GM21723 (cell line): ENCODE results near the gene PCDHGA12.
"Not testable (repeated sequence)": the region's sequence is repeated elsewhere in the genome, so short reads cannot be mapped to it uniquely, and the experiment has no call there.

ENCODE experiments used
- ATAC-seq: cut with Tn5 transposase; IDR thresholded peaks from one replicate; pipeline ENCODE4 v1.9.1; 2021; ENCODE audit warnings: mild to moderate bottlenecking, moderate library complexity; ENCODE audit not compliant: unreplicated experiment

The PCDHGA12 gene

GRCh38 chr5:141407790-141408505, 22.4 kb upstream of the PCDHGA12 start, which contains the start of gene PCDHGB6:
PCDHGB6 (plus strand) TSS chr5:141408021; CDS start chr5:141408203, 182 bp downstream.
- not testable (repeated sequence) for ATAC-seq

DNA sequence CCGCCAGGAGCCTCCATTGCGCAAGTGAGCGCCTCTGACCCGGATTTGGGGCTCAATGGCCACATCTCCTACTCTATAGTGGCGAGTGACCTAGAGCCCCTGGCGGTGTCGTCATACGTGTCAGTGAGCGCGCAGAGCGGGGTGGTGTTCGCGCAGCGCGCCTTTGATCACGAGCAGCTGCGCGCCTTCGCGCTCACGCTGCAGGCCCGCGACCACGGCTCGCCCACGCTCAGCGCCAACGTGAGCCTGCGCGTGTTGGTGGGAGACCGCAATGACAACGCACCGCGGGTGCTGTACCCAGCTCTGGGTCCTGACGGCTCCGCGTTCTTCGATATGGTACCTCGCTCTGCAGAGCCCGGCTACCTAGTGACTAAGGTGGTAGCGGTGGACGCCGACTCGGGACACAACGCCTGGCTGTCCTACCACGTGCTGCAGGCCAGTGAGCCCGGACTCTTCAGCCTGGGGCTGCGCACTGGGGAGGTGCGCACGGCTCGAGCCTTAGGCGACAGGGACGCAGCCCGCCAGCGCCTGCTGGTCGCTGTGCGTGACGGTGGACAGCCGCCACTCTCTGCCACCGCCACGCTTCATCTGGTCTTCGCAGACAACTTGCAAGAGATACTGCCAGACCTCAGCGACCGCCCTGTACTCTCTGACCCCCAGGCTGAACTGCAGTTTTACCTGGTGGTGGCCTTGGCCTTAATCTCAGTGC, 20.6 kb upstream of the PCDHGA12 start:
- ATAC-seq: no peak

- ATAC-seq: no peak
Observed at GRCh38 chr5:141411575-141411974, 18.7 kb upstream of the PCDHGA12 start.

DNA sequence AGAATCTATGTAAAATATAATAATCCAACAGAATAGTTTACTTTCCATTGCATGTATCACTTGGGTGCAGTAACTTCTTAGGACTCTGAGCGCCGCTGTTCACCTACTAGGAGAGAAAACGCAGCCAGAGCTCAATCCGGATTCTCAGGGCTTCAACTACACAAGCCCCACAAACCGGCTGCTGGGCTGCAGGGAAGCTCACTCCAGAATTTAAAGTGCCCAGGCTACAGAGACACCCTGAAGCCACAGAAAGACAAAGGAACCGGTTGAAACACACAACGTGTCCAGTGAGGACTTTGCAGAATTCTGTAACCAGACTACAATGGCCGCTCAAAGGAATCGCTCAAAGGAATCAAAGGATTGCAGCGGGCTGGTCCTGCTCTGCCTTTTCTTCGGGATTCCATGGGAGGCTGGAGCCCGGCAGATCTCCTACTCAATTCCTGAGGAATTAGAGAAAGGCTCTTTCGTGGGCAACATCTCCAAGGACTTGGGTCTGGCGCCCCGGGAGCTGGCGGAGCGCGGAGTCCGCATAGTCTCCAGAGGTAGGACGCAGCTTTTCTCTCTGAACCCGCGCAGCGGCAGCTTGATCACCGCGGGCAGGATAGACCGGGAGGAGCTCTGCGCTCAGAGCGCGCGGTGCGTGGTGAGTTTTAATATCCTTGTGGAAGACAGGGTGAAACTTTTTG, 17.3 kb upstream of the PCDHGA12 start, which contains the start of gene PCDHGA10:
Gene PCDHGA10 (plus strand): TSS at position 134 of the 686 bp plus-strand sequence. CDS start 189 bp downstream, at position 323.
- peak; percentile 78 for ATAC-seq

DNA sequence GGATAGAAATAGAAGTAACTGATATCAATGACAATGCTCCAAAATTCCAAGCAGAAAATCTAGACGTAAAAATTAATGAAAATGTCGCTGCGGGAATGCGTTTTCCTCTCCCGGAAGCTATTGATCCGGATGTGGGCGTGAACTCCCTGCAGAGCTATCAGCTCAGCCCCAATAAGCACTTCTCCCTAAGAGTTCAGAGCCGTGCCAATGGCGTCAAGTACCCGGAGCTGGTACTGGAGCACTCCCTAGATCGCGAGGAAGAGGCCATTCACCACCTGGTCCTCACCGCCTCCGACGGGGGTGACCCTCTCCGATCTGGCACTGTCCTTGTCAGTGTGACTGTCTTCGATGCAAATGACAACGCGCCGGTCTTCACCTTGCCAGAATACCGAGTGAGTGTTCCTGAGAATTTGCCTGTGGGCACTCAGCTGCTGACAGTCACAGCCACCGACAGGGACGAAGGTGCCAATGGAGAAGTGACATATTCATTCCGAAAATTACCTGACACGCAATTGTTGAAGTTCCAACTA, 16.7 kb upstream of the PCDHGA12 start:
- ATAC-seq: no peak

DNA sequence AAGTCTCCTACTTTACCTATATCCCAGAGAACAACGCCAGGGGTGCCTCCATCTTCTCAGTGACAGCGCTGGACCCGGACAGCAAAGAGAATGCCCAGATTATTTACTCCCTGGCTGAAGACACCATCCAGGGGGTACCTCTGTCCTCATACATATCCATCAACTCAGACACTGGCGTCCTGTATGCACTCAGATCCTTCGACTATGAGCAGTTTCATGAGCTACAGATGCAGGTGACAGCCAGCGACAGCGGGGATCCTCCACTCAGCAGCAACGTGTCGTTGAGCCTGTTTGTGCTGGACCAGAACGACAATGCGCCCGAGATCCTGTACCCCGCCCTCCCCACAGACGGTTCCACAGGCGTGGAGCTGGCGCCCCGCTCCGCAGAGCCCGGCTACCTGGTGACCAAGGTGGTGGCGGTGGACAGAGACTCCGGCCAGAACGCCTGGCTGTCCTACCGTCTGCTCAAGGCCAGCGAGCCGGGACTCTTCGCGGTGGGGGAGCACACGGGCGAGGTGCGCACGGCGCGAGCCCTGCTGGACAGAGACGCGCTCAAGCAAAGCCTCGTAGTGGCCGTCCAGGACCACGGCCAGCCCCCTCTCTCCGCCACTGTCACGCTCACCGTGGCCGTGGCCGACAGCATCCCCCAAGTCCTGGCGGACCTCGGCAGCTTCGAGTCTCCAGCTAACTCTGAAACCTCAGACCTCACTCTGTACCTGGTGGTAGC, 15.6 kb upstream of the PCDHGA12 start:
- not testable (repeated sequence) for ATAC-seq

GRCh38 chr5:141415275-141415618, 15.1 kb upstream of the PCDHGA12 start:
- ATAC-seq: not testable (repeated sequence)

DNA sequence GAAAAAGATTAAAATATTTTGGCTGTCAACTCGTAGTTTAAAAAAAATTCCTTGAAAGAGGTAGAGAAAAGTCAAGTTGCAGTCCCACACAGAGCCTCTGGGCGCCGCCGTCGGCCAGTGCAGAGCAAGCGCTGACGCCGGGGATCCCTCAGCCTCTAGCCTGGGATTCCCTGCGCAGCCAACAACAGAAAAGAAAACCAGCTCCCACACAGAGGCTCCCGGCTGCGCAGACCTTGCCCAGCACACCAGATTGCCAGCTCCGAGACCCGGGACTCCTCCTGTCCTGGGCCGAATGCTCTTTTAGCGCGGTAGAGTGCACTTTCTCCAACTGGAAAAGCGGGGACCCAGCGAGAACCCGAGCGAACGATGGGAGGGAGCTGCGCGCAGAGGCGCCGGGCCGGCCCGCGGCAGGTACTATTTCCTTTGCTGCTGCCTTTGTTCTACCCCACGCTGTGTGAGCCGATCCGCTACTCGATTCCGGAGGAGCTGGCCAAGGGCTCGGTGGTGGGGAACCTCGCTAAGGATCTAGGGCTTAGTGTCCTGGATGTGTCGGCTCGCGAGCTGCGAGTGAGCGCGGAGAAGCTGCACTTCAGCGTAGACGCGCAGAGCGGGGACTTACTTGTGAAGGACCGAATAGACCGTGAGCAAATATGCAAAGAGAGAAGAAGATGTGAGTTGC, 12.7 kb upstream of the PCDHGA12 start, which contains the start of gene PCDHGB7:
Gene PCDHGB7 (plus strand): TSS at position 184 of the 679 bp plus-strand sequence. CDS start 183 bp downstream, at position 367.
- peak; percentile 74 for ATAC-seq

- ATAC-seq: no peak
Observed at GRCh38 chr5:141419074-141419880, 11.0 kb upstream of the PCDHGA12 start.

GRCh38 chr5:141420855-141421488, 9.3 kb upstream of the PCDHGA12 start, which contains the start of gene PCDHGA11:
PCDHGA11 (plus strand) TSS chr5:141421051; CDS start chr5:141421228, 177 bp downstream.
- ATAC-seq: no peak

DNA sequence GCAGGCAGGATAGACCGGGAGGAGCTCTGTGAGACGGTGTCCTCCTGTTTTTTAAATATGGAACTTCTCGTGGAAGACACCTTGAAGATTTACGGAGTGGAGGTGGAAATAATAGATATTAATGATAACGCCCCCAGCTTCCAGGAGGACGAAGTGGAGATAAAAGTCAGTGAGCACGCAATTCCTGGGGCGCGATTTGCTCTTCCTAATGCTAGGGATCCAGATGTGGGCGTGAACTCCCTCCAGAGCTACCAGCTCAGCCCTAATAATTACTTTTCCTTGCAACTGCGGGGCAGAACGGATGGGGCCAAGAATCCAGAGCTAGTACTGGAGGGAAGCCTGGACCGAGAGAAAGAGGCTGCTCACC, 8.8 kb upstream of the PCDHGA12 start:
- no peak for ATAC-seq

DNA sequence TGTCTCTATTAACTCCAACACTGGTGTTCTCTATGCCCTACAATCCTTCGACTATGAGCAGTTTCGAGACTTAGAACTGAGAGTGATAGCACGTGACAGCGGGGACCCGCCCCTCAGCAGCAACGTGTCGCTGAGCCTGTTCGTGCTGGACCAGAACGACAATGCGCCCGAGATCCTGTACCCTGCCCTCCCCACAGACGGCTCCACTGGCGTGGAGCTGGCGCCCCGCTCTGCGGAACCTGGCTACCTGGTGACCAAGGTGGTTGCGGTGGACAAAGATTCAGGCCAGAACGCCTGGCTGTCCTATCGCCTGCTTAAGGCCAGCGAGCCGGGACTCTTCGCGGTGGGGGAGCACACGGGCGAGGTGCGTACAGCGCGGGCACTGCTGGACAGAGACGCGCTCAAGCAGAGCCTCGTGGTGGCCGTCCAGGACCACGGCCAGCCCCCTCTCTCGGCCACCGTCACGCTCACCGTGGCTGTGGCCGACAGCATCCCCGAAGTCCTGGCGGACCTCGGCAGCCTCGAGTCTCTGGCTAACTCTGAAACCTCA, 7.5 kb upstream of the PCDHGA12 start:
- no peak for ATAC-seq

GRCh38 chr5:141427783-141428426, 2.4 kb upstream of the PCDHGA12 start:
- no peak for ATAC-seq

DNA sequence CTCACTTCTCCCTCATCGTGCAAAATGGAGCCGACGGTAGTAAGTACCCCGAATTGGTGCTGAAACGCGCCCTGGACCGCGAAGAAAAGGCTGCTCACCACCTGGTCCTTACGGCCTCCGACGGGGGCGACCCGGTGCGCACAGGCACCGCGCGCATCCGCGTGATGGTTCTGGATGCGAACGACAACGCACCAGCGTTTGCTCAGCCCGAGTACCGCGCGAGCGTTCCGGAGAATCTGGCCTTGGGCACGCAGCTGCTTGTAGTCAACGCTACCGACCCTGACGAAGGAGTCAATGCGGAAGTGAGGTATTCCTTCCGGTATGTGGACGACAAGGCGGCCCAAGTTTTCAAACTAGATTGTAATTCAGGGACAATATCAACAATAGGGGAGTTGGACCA, 979 bp downstream of the PCDHGA12 start:
- peak; percentile 36 for ATAC-seq

GRCh38 chr5:141432308-141432707, 2.0 kb downstream of the PCDHGA12 start:
- not testable (repeated sequence) for ATAC-seq

DNA sequence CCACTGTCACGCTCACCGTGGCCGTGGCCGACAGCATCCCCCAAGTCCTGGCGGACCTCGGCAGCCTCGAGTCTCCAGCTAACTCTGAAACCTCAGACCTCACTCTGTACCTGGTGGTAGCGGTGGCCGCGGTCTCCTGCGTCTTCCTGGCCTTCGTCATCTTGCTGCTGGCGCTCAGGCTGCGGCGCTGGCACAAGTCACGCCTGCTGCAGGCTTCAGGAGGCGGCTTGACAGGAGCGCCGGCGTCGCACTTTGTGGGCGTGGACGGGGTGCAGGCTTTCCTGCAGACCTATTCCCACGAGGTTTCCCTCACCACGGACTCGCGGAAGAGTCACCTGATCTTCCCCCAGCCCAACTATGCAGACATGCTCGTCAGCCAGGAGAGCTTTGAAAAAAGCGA, 2.4 kb downstream of the PCDHGA12 start:
- not testable (repeated sequence) for ATAC-seq

- ATAC-seq: no peak
Observed at GRCh38 chr5:141434006-141434405, 3.7 kb downstream of the PCDHGA12 start.

DNA sequence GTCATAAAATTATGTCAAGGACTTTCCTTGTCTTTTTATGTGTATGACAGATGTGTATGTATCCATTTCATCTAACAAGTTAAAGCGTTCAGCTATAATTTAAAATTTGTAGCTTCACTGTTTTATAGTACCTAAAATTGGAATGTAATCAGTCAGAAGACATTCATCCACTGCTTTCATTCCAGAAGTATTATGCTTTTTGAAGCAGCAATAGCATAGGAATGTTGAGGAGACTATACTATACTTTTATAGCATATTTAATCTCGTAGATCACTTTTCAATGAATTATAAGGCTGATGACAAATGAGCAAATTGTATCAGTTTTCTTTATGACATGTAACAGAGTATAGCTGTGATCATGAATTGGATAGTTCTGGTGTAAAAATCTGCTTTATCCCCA, 6.9 kb downstream of the PCDHGA12 start:
- no peak for ATAC-seq
